HG02870 (cell line): ENCODE data around the gene SLC16A8.
"Not testable (repeated sequence)": the region's sequence is repeated elsewhere in the genome, so short reads cannot be mapped to it uniquely, and the experiment has no call there.

Source experiments
- ATAC-seq: cut with Tn5 transposase; IDR thresholded peaks from one replicate; pipeline ENCODE4 v1.9.1; 2021; ENCODE audit warnings: mild to moderate bottlenecking, moderate library complexity; ENCODE audit not compliant: unreplicated experiment

SLC16A8 gene

DNA sequence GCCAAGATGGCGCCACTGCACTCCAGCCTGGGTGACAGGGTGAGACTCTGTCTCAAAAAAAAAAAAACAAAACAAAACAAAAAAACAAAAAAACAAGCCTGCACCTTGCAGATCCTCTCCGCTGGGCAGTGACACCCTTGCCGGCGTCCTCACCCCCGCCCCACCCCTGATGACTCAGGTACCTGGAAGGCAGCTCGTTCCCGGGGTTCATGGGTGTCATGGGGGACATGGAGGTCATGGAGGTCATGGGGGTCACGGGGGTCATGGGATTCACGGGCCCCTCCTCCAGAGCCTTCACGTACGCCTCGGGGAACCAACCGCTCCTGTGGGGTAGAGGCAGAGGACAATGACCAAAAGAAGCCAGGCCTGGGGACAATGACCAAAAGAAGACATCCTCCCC lies 3.0 kb upstream of the SLC16A8 start:
- ATAC-seq, result no peak

DNA sequence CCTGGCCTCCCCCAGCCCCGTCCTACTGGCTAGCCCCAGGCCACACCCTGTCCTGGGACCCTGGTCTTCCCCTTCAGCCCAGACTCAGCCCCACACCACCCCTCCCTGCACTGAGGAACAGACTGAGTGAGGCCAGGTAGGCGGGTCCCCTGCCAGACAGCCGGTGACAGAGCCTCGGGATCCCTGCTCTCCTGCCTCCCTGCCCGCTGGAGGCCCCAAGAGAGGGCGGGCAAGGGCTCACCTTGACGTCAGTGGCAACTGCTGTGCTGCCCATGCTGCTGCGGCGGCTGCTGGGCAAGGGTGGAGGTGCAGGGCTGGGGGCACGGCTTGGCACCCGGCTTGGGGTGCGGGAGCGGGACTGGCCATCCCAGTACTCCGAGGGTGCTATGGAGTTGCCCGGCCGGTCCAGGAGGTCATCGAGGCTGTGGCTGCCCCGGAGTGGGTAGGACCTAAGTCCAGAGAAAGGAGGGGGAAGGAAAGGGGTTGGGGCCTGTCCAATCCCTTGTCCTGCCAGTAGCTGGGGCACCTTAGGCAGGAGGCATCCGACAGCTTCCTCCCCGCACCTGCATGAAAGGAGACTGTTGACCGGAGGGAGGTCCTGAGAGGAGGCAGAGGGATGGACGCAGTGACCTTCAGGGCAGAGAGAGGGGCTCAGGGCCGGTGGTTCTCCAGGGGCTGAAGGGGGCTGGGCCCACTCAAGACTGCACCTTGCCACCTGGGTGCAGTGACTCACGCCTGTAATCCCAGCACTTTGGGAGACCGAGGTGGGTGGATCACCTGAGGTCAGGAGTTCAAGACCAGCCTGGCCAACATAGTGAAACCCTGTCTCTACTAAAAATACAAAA lies 2.2 kb upstream of the SLC16A8 start:
- ATAC-seq, result no peak

- no peak for ATAC-seq
These were observed 1.5 kb upstream of the SLC16A8 start for GRCh38 chr22:38085501-38085900.

DNA sequence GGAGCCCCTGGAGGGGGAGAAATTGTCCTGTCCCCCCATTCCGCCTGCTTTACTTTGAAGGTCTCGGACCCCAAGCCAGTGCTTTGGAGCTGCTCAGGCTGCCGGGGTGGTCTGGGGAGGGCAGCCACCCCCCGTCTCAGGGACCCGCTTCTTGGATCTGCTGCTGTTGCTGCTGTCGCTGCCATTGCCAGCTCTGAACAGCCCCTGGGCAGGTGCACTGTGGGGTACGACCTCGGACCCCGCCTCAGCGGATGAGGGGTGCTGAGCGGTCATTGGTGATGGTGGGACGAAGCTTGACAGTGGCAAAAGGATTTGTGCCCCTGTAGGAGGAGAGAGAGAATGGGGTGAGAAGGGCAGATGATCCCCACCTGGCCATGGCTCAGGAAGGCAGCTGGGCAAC lies 1.1 kb upstream of the SLC16A8 start:
- ATAC-seq, result no peak

DNA sequence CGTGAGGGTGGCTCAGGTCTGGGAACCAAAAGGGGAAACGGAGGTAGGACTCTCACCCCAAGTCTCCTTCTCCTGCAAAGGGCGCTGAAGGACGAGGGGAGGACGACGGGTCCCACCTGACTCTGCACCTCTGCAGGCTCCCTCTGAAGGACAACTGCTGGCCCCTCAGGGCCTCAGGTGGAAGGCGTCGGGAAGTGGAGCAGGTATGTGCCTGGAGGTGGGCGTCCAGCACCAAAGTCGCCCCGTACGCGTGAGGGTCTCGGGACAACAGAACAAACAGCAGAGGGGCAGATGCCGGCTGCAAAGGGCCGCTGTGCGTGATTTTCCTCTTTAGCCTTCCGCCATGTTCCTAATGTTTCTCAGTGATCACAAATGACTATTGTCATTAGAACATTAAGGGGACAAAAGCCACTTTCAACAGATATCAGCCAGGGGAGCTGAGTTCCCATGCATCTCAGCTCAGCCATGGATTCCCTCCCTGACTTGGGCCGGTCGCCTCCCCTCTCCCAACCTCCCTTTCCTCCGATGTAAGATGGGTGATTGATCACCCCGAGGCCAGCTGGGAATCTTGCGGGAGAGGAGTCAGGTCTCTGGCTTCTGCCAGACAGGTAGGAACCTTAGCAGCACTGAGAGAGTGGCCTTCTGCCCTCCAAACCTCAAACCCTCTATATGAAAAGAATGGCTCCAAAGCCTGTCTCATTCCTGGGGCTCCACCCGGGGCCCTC lies 836 bp downstream of the SLC16A8 start:
- no peak for ATAC-seq

DNA sequence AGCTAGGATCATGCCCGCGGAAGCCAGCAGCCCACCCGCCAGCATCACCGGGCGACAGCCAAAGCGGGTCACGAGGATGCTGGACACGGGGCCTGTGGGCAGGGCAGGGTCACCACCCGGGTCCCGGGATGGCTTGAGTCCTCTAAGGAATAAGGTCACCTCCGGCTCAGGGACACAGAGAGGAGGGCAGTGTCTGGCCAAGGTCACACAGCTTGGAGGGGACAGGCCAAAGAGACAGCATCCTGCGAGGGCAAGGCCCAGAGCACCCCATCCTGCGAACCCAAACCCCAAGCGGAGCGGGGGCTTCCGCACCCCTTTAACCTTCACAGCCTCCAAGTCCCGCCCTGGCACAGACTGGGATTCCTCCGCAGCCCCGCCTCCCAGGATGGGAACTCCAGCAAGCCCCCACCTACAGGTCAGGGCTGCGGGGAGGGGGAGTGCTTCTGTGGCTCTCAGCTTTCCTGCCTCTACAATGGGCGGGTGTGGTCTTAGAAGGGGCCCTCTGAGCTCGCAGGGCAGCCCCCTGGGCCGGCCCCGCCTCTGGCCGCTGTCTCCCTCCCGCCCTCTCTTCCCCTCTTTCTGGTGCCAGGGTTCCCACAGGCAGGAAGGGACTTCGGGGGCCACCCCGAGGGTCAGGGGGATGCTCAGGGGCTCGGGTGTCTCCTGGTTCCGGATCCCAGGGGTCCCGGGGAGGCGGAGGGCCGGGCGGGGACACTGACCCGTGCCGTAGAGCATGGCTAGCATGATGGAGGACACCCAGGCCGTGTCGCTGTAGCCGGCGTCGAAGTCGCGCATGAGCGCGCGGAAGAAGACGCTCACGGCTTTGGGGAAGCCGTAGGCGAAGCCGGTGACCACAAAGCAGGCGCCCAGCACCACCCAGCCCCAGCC lies 1.8 kb downstream of the SLC16A8 start:
- ATAC-seq, result no peak

DNA sequence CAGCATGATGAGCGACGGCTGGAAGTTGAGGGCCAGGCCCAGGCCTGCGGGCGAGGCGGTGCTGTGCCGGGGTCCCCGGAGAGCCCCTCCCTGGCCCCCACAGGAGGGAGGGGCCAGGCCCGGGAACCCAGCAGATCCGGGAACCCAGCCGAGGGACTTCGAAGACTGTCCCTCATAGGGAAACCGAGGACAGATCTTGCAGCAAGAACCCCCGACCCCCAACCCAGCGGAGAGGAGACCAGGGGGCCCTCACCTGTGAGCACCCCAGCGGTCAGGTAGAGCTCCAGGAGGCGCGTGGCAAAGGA lies 2.4 kb downstream of the SLC16A8 start:
- no peak for ATAC-seq

DNA sequence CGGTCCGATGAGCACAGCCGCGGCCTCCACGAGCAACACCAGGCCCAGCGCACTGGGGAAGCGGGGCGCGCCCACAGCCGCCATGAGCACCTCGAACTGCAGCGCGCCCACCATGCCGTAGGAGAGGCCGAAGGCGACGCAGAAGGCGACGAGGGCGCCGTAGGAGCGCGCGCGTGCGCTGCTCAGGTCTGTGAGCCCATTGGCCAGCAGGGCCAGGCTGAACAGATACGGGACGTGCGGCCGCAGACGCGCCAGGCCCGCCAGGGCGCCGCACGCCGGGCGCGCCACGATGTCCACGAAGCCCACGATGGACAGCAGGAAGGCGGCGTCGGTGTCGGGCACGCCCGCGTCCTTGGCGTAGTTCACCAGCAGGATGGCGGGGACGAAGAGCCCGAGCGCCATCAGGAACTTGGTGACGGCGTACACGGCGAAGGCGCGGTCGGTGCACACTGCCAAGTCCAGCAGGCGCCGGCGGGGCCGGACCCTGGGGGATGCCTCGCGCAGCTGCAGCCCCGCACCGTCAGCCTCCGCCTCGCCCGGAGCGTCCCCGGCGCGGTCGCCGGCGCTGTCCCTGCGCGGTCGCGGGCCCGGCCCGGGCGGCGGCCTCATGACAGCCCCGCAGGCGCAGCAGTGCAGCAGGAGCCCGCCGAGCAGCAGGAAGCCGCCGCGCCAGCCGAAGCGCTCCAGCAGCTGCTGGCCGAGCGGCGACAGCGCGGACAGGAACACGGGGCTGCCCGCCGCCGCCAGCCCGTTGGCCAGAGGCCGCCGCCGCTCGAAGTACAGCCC lies 2.9 kb downstream of the SLC16A8 start:
- ATAC-seq, result no peak

GRCh38 chr22:38080474-38080849 lies 3.5 kb downstream of the SLC16A8 start:
- no peak for ATAC-seq

DNA sequence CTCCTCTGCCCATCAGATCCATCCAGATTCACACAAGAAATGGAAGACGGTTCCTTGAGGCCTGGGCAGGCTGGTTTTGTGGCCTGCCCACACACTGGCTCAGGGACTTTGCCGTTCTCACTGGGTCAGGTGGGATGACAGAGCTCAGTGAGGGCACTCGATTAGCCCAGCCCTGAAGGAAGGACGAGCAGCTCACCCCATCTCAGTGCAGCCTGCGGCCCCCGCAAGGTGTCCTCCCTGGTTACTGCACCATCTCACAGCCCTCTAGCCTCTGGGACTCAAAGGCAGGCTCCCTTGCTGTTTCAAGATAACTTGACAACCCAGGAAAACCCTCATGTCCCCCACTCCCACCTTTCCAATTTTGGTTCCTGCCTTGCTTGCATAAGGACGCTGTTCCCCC lies 4.2 kb downstream of the SLC16A8 start:
- no peak for ATAC-seq

DNA sequence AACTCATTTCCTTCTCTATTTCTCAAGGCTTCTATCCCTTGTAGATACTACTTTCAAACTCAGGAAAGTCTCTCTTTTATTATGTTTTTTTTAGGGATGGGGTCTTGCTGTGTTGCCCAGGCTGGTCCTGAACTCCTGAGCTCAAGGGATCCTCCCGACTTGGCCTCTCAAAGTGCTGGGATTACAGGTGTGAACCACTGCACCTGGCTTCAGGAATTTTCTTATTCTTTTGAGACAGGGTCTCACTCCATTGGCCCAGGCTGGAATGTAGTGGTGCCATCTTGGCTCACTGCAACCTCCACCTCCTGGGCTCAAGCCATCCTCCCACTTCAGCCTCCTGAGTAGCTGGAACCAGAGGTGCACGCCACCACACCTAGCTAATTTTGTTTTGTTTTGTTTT lies 4.8 kb downstream of the SLC16A8 start:
- ATAC-seq, result not testable (repeated sequence)

- no peak for ATAC-seq
These were observed 5.7 kb downstream of the SLC16A8 start for GRCh38 chr22:38078046-38078840.

- no peak for ATAC-seq
These were observed 6.4 kb downstream of the SLC16A8 start for GRCh38 chr22:38077595-38077994.

- no peak for ATAC-seq
These were observed 6.9 kb downstream of the SLC16A8 start for GRCh38 chr22:38077096-38077495.

DNA sequence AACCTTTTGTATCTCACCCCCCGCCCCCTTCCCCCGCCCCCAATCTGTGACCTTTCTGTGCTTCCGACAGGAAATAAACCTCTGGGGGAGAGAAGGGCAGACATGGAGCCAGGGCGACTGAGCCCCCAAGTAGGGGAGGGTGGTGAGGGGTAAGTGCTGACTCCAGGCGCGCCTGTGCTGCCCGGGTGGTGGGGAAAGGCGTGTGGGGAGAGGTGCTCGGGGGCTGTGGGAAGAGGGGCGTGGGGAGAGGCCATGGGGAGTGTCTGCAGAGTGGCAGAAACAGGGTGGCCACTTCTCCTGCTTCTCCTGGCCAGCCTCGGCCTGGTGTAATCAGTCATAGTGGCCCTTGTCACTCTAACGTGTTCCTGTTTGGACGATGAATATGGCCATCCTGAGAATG lies 8.0 kb downstream of the SLC16A8 start:
- no peak for ATAC-seq

GRCh38 chr22:38075105-38075825 lies 8.7 kb downstream of the SLC16A8 start:
- ATAC-seq, result no peak

DNA sequence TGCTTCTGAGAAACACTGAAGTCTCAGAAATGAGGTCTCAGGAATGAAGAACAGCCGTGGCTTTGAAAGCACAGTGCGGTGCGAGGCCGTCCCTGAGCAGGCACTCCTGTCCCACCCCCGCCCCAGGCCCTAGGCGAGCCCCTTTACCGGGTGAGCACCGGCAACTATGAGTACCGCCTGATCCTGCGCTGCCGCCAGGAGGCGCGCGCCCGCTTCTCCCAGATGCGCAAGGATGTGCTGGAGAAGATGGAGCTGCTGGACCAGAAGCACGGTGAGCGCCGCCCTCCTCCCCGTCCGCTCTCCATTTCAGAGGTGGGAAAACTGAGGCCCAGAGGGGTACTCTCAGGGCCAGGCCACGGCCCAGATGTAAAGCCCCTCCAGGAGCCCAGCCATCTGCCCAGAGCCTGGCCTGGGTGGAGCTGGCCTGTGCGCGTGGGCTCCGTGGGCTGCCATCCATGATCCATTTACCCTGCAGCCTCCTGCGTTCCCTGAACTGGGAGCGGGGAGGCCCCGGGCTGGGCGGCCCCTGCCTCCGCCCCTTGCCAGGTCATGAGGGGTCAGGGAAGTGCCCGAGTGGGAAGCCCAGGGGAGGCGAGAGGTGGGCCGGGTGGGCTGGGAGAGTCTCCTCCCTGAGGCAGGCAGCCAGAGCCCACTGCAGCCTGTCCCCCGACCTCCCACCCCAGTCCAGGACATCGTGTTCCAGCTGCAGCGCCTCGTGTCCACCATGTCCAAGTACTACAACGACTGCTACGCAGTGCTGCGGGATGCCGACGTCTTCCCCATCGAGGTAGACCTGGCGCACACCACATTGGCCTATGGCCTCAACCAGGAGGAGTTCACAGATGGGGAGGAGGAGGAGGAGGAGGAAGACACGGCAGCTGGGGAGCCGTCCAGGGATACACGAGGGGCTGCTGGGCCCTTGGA lies 9.5 kb downstream of the SLC16A8 start:
- ATAC-seq, result no peak
